Psoas muscle (tissue), 8 donors: Measurements from ENCODE around the gene OPN4. TPM values are rescaled to one million over a fixed set of nuclear protein-coding genes. Genes with fewer than 3 reads are reported as not detected.

Source experiments
- ATAC-seq, 4 donors: fragments of 200-7000 bp; cut with Tn5 transposase; one replicate each; pipeline ENCODE4 v1.9.1; 2020; ENCODE audit warnings: moderate library complexity in 3 of 4, mild to moderate bottlenecking in 2 of 4
- DNase-seq, 2 donors: peaks; one replicate each; pipeline ENCODE4 v3.0.0-alpha.2; 2020
- H3K27ac ChIP-seq: fragments of 200-600 bp; one replicate; pipeline ENCODE4 v1.8.0; 2022
- H3K27me3 ChIP-seq, 3 donors: fragments of 200-600 bp in 1 of 3; one replicate each; pipeline versions ENCODE4 v1.6.1 to v1.8.0; 2013 to 2022; ENCODE audit warnings: low read length in 2 of 3, mild to moderate bottlenecking in 2 of 3, moderate library complexity in 1 of 3; ENCODE audit not compliant: insufficient read depth in 3 of 3
- H3K36me3 ChIP-seq, 2 donors: fragments of 200-600 bp in 1 of 2; one replicate each; pipeline versions ENCODE4 v1.6.1 to v1.8.0; 2013 to 2022; ENCODE audit warnings: low read depth in 1 of 2, mild to moderate bottlenecking in 1 of 2, moderate library complexity in 1 of 2; ENCODE audit not compliant: insufficient read depth in 1 of 2
- H3K4me1 ChIP-seq: fragments of 200-600 bp; one replicate; pipeline ENCODE4 v1.8.0; 2022
- H3K4me3 ChIP-seq: fragments of 200-600 bp; one replicate; pipeline ENCODE4 v1.8.0; 2022; ENCODE audit warnings: mild to moderate bottlenecking
- H3K9me3 ChIP-seq: fragments of 200-600 bp; one replicate; pipeline ENCODE4 v1.8.0; 2022
- WGBS, 3 donors: extraction: QIAGEN DNeasy Blood & Tissue Kit; methylation state at CpG; one replicate each; pipeline versions ENCODE4 v1.1.6 to v1.1.7; 2013; 5-methylcytosine and 5-hydroxymethylcytosine counted together
- intact Hi-C, 2 donors: fragments of 100-400 bp; cut with DNase I; formaldehyde crosslinking; loops; one replicate each; pipeline versions ENCODE4 v1.11.0 to v1.14.2; 2022
- polyA plus RNA-seq, 3 donors: library from polyadenylated mRNA; stranded (reverse); fragments of 200-250 nt; gene quantifications; one replicate each; pipeline ENCODE4 v1.2.3, GENCODE V29; 2013
- total RNA-seq, 4 donors: library from RNA; stranded (reverse); fragmentation: NEBNext Ultra II Directional in 2 of 4; extraction: Animal tissue kit (Norgen Biotek cat#: 25700) in 2 of 4; gene quantifications; one replicate each; pipeline versions ENCODE4 v1.2.1 to v1.2.4, GENCODE V29; 2021 to 2023
- TF ChIP-seq, protein P1 (sequence below): fragments of 200-600 bp; IDR thresholded peaks from one replicate; pipeline ENCODE4 v1.8.0; 2022; ENCODE audit warnings: antibody characterized with exemption
- donor health status: healthy with polysubstance abuse.
- donor health status: DM: no; HTN: no; CAD: no; lungs with moderate emphysema.
- donor health status: Bipolar disorder and iron deficiency.
- donor health status: healthy.
- donor health status: DM: yes; HTN: yes; CAD: no.
- donor health status: DM: no; HTN: no; CAD: no.
- donor health status: DM: no; HTN: no; CAD: no.
- donor health status: DM: yes; HTN: yes; CAD: no.

Gene OPN4
- total and polyA plus RNA-seq, 7 donors: 0.12 to 0.49 (median 0.23) TPM

- ATAC-seq: peak in 1 of 4 donors; percentile 5
- intact Hi-C loops: loop anchor here (5.0 kb wide), 1 partner anchor 206 kb away; no protein-coding TSS in a partner anchor
Measured at GRCh38 chr10:86691333-86692022, 37.1 kb downstream of the OPN4 start.

DNA sequence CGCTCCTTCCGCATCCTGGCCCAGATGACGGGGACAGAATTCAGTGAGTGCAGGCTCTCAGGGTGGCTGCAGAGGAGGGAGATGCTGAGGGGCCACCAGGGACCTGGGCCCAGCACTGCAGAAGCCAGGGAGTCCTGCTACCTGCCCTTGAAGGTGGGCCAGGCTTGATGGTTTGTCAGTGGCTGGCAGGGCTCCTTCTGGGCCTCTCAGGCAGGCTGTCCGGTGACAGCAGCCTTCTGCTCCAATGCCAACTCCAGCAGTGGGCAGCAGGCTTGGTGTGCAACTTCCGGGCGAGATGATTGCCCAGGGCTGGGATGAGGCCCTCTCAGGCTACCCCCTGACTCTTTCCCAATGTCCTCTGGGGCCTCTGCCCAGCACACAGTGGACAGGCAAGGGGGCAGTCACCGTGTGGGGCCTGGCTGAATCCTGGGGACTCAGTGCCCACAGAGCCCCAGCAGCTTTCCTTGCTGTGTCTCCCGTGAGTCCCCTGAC, 37.7 kb downstream of the OPN4 start:
- peaks cover 0 to 90% of the 10 kb centered on the region in 2 donors for H3K36me3 ChIP-seq
- DNase-seq: peak in 1 of 2 donors; percentile 73
- intact Hi-C loops: loop anchor here (5.0 kb wide), 1 partner anchor 205 kb away; no protein-coding TSS in a partner anchor

More at GRCh38 chr10:86691333-86692022, 37.1 kb downstream of the OPN4 start:
- WGBS, 3 donors: 60 to 82% (median 64%) methylated on average over 14 of the region's 14 CpGs
- Histone ChIP-seq H3K27ac (peak overlapping the region; percentile 63), H3K4me3 (no peak overlapping the region), H3K27me3 (no peaks in the 10 kb centered on the region), H3K36me3 (peaks cover 0 to 90% of the 10 kb centered on the region in 2 donors), H3K4me1 (peaks cover 41% of the 10 kb centered on the region), H3K9me3 (no peaks in the 10 kb centered on the region)
- DNase-seq: no peak
- TF ChIP-seq, protein P1, sequence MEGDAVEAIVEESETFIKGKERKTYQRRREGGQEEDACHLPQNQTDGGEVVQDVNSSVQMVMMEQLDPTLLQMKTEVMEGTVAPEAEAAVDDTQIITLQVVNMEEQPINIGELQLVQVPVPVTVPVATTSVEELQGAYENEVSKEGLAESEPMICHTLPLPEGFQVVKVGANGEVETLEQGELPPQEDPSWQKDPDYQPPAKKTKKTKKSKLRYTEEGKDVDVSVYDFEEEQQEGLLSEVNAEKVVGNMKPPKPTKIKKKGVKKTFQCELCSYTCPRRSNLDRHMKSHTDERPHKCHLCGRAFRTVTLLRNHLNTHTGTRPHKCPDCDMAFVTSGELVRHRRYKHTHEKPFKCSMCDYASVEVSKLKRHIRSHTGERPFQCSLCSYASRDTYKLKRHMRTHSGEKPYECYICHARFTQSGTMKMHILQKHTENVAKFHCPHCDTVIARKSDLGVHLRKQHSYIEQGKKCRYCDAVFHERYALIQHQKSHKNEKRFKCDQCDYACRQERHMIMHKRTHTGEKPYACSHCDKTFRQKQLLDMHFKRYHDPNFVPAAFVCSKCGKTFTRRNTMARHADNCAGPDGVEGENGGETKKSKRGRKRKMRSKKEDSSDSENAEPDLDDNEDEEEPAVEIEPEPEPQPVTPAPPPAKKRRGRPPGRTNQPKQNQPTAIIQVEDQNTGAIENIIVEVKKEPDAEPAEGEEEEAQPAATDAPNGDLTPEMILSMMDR: no peak

DNA sequence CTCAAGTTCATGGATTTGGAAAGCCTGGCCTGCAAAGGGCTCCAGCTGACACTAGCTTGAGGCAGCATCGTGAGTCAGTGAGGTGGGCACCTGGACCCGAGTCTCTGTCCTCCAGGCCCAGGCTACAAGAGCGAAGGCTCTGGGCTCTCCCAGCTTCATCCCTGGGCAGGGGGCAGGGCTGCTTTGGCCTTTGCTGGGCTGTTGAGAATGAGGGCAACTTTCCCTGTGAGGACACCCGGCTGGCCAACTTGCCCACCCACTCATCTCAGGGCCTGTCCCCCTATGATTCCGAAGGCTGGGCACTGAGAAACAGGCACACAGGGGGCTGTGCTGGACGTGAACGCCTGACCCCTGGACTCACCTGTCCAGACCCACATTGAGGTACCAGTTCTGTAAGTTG, 38.3 kb downstream of the OPN4 start:
- H3K4me1 ChIP-seq: peaks cover 32% of the 10 kb centered on the region
- 81 to 92% (median 87%) methylated on average over 7 of the region's 7 CpGs for WGBS, 3 donors
- peak overlapping the region; percentile 63 for H3K27ac ChIP-seq
- no peak for DNase-seq
- H3K9me3 ChIP-seq: no peaks in the 10 kb centered on the region
- no peak overlapping the region for H3K4me3 ChIP-seq
- peaks cover 0 to 88% of the 10 kb centered on the region in 2 donors for H3K36me3 ChIP-seq
- ATAC-seq: no peak
- H3K27me3 ChIP-seq: no peaks in the 10 kb centered on the region
- intact Hi-C loops: loop anchor here (5.0 kb wide), 1 partner anchor 205 kb away; no protein-coding TSS in a partner anchor
- TF ChIP-seq, protein P1: no peak

More for the DNA sequence above, 37.7 kb downstream of the OPN4 start:
- Histone ChIP-seq H3K9me3 (no peaks in the 10 kb centered on the region), H3K4me1 (peaks cover 35% of the 10 kb centered on the region), H3K27me3 (no peaks in the 10 kb centered on the region), H3K4me3 (no peak overlapping the region), H3K27ac (peak overlapping the region; percentile 63)
- WGBS, 3 donors: 55 to 66% (median 57%) methylated on average over 8 of the region's 8 CpGs
- TF ChIP-seq, protein P1: no peak
- ATAC-seq: peak; percentile 24 to 49 (median 47)

- WGBS, 3 donors: 39 to 67% (median 63%) methylated on average over 2 of the region's 2 CpGs
- H3K36me3 ChIP-seq: peaks cover 0 to 89% of the 10 kb centered on the region in 2 donors
- TF ChIP-seq, protein P1: no peak
- H3K27ac ChIP-seq: peak overlapping the region; percentile 63
- ATAC-seq (no peak), DNase-seq (no peak)
- intact Hi-C loops: loop anchor here (5.0 kb wide), 1 partner anchor 204 kb away; no protein-coding TSS in a partner anchor
- no peaks in the 10 kb centered on the region for H3K9me3 ChIP-seq
- no peaks in the 10 kb centered on the region for H3K27me3 ChIP-seq
- H3K4me1 ChIP-seq: peaks cover 33% of the 10 kb centered on the region
- H3K4me3 ChIP-seq: no peak overlapping the region
Measured at GRCh38 chr10:86693275-86693674, 38.9 kb downstream of the OPN4 start.
